Activated B cell treated with CpG ODN at 0.5 μM for 24 hours (primary cell): ENCODE data around the gene DAGLA. TPM values are rescaled to one million over a fixed set of nuclear protein-coding genes. Genes with fewer than 3 reads are reported as not detected.

Experiments
- ATAC-seq: fragments of 200-7000 bp; cut with Tn5 transposase; one replicate; pipeline ENCODE4 v1.10.0; 2021; ENCODE audit warnings: low read depth, mild to moderate bottlenecking, moderate library complexity
- CTCF ChIA-PET: fragments of 350-600 bp; sonication (Branson Sonifier 250); formaldehyde crosslinking; loops from one replicate; lab custom pipeline; 2021; ENCODE audit warnings: antibody characterized with exemption; lab: Charles Lee
- POLR2A ChIA-PET: fragments of 350-600 bp; sonication (Branson Sonifier 250); formaldehyde crosslinking; loops from one replicate; lab custom pipeline; 2021; ENCODE audit warnings: antibody characterized with exemption; lab: Charles Lee
- DNase-seq: peaks from one replicate; pipeline ENCODE4 v3.0.0; 2022
- H3K27ac Mint-ChIP-seq: one replicate; pipeline ENCODE4 v1.8.0; 2020; ENCODE audit warnings: mixed read lengths
- H3K27me3 Mint-ChIP-seq: one replicate; pipeline ENCODE4 v1.8.0; 2021; ENCODE audit warnings: mixed read lengths
- H3K36me3 Mint-ChIP-seq: one replicate; pipeline ENCODE4 v1.8.0; 2021; ENCODE audit warnings: low read depth, mixed read lengths
- H3K4me1 Mint-ChIP-seq: one replicate; pipeline ENCODE4 v1.8.0; 2021; ENCODE audit warnings: mixed read lengths
- H3K4me3 Mint-ChIP-seq: one replicate; pipeline ENCODE4 v1.8.0; 2020; ENCODE audit warnings: mild to moderate bottlenecking, mixed read lengths
- H3K9me3 Mint-ChIP-seq: one replicate; pipeline ENCODE4 v1.8.0; 2020; ENCODE audit warnings: mixed read lengths
- intact Hi-C: fragments of 100-400 bp; cut with micrococcal nuclease; formaldehyde crosslinking; loops from one replicate; pipeline ENCODE4 v1.15.1; 2024
- total RNA-seq: library from RNA; stranded (reverse); gene quantifications from 2 replicates; pipeline ENCODE4 v1.2.3, GENCODE V29; 2022
- TF ChIP-seq, protein P1 (sequence below): fragments of 200-600 bp; IDR thresholded peaks from one replicate; pipeline ENCODE4 v1.8.0; 2022; ENCODE audit warnings: antibody characterized with exemption, mild to moderate bottlenecking

DAGLA gene
- total RNA-seq, 1 donor from 2014 or later = not detected

GRCh38 chr11:61778920-61779650 lies 98.9 kb downstream of the DAGLA start:
- H3K27me3 Mint-ChIP-seq = peaks cover 5% of the 10 kb centered on the region
- DNase-seq (no peak), ATAC-seq (no peak)
- no peak overlapping the region for H3K27ac Mint-ChIP-seq
- peaks cover 7% of the 10 kb centered on the region for H3K36me3 Mint-ChIP-seq
- H3K4me3 Mint-ChIP-seq = no peak overlapping the region
- intact Hi-C loops = no loop called here
- POLR2A ChIA-PET = interaction anchor here (0.5 kb wide), 1 partner anchor 16 kb away, joined by 3 read pairs; no protein-coding TSS in a partner anchor
- H3K4me1 Mint-ChIP-seq = peaks cover 14% of the 10 kb centered on the region
- CTCF ChIA-PET = no interaction called here
- TF ChIP-seq, protein P1, sequence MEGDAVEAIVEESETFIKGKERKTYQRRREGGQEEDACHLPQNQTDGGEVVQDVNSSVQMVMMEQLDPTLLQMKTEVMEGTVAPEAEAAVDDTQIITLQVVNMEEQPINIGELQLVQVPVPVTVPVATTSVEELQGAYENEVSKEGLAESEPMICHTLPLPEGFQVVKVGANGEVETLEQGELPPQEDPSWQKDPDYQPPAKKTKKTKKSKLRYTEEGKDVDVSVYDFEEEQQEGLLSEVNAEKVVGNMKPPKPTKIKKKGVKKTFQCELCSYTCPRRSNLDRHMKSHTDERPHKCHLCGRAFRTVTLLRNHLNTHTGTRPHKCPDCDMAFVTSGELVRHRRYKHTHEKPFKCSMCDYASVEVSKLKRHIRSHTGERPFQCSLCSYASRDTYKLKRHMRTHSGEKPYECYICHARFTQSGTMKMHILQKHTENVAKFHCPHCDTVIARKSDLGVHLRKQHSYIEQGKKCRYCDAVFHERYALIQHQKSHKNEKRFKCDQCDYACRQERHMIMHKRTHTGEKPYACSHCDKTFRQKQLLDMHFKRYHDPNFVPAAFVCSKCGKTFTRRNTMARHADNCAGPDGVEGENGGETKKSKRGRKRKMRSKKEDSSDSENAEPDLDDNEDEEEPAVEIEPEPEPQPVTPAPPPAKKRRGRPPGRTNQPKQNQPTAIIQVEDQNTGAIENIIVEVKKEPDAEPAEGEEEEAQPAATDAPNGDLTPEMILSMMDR = no peak
- no peaks in the 10 kb centered on the region for H3K9me3 Mint-ChIP-seq

GRCh38 chr11:61779666-61780525 lies 99.7 kb downstream of the DAGLA start:
- TF ChIP-seq, protein P1 = no peak
- Mint-ChIP-seq H3K4me3 (no peak overlapping the region), H3K27ac (no peak overlapping the region)

GRCh38 chr11:61780581-61781162 lies 100.5 kb downstream of the DAGLA start:
- no peak overlapping the region for H3K27ac Mint-ChIP-seq
- CTCF ChIA-PET = no interaction called here
- intact Hi-C loops = no loop called here
- no peak for ATAC-seq
- POLR2A ChIA-PET = no interaction called here
- no peak overlapping the region for H3K4me3 Mint-ChIP-seq
- H3K27me3 Mint-ChIP-seq = peaks cover 3% of the 10 kb centered on the region
- H3K9me3 Mint-ChIP-seq = no peaks in the 10 kb centered on the region
- peaks cover 20% of the 10 kb centered on the region for H3K36me3 Mint-ChIP-seq
- TF ChIP-seq, protein P1 = no peak
- H3K4me1 Mint-ChIP-seq = peaks cover 16% of the 10 kb centered on the region
- DNase-seq = no peak

More at GRCh38 chr11:61779666-61780525, 99.7 kb downstream of the DAGLA start:
- peaks cover 14% of the 10 kb centered on the region for H3K36me3 Mint-ChIP-seq
- ChIA-PET CTCF (no interaction called here), POLR2A (interaction anchor here (0.5 kb wide), 1 partner anchor 15 kb away, joined by 3 read pairs; no protein-coding TSS in a partner anchor)
- H3K9me3 Mint-ChIP-seq = no peaks in the 10 kb centered on the region
- peaks cover 5% of the 10 kb centered on the region for H3K27me3 Mint-ChIP-seq
- DNase-seq (no peak), ATAC-seq (no peak)
- H3K4me1 Mint-ChIP-seq = peaks cover 16% of the 10 kb centered on the region
- intact Hi-C loops = no loop called here

GRCh38 chr11:61781585-61781984 lies 101.4 kb downstream of the DAGLA start:
- intact Hi-C loops = no loop called here
- Mint-ChIP-seq H3K36me3 (peaks cover 25% of the 10 kb centered on the region), H3K27me3 (peaks cover under 1% of the 10 kb centered on the region), H3K4me1 (peaks cover 22% of the 10 kb centered on the region), H3K9me3 (no peaks in the 10 kb centered on the region), H3K4me3 (no peak overlapping the region), H3K27ac (no peak overlapping the region)
- CTCF ChIA-PET = no interaction called here
- TF ChIP-seq, protein P1 = no peak
- DNase-seq (no peak), ATAC-seq (no peak)
- POLR2A ChIA-PET = no interaction called here
